MM.1S (cell line): ENCODE results near the gene VPS26B.

Source experiments
- DNase-seq: peaks from one replicate; pipeline ENCODE4 v3.0.0-alpha.2; 2015
- H2AFZ ChIP-seq: fragments of 300-600 bp; sonication (generic); 2 replicates; pipeline ENCODE4 v1.6.0; 2016; ENCODE audit warnings: antibody characterized with exemption, low read length
- H3F3A ChIP-seq: fragments of 300-600 bp; sonication (generic); 2 replicates; pipeline ENCODE4 v1.6.1; 2016; ENCODE audit warnings: mild to moderate bottlenecking, antibody characterized with exemption, low read length, moderate library complexity, mixed read lengths; ENCODE audit not compliant: insufficient read depth
- H3K27ac ChIP-seq: fragments of 300-600 bp; sonication (generic); 2 replicates; pipeline ENCODE4 v1.5.1; 2016; ENCODE audit warnings: mild to moderate bottlenecking, low read length
- H3K27me3 ChIP-seq: fragments of 300-600 bp; sonication (generic); replicated peaks from 2 replicates; pipeline ENCODE4 v1.6.0; 2016; ENCODE audit warnings: low read length; ENCODE audit not compliant: insufficient read depth
- H3K36me3 ChIP-seq: fragments of 300-600 bp; sonication (generic); replicated peaks from 2 replicates; pipeline ENCODE4 v1.6.1; 2016; ENCODE audit warnings: mild to moderate bottlenecking, low read length, mixed read lengths; ENCODE audit not compliant: insufficient read depth
- H3K4me1 ChIP-seq: fragments of 300-600 bp; sonication (generic); 2 replicates; pipeline ENCODE4 v1.6.1; 2016; ENCODE audit warnings: low read length, mixed read lengths
- H3K4me2 ChIP-seq: fragments of 300-600 bp; sonication (generic); 2 replicates; pipeline ENCODE4 v1.6.0; 2016; ENCODE audit warnings: low read depth, low read length
- H3K4me3 ChIP-seq: fragments of 300-600 bp; sonication (generic); 2 replicates; pipeline ENCODE4 v1.5.1; 2016; ENCODE audit warnings: low read length, mixed read lengths
- H3K79me2 ChIP-seq: fragments of 300-600 bp; sonication (generic); 2 replicates; pipeline ENCODE4 v1.6.1; 2016; ENCODE audit warnings: mixed run types, low read length, mixed read lengths
- H3K9ac ChIP-seq: fragments of 300-600 bp; sonication (generic); 2 replicates; pipeline ENCODE4 v1.6.1; 2016; ENCODE audit warnings: low read length, mixed read lengths
- H3K9me2 ChIP-seq: fragments of 300-600 bp; sonication (generic); replicated peaks from 2 replicates; pipeline ENCODE4 v1.6.1; 2016; ENCODE audit warnings: mild to moderate bottlenecking, low read length, mixed read lengths; ENCODE audit not compliant: insufficient read depth
- H3K9me3 ChIP-seq: fragments of 300-600 bp; sonication (generic); replicated peaks from 2 replicates; pipeline ENCODE4 v1.6.1; 2016; ENCODE audit warnings: mild to moderate bottlenecking, low read length, mixed read lengths; ENCODE audit not compliant: insufficient read depth
- H4K20me1 ChIP-seq: fragments of 300-600 bp; sonication (generic); 2 replicates; pipeline ENCODE4 v1.6.1; 2016; ENCODE audit warnings: mild to moderate bottlenecking, low read length, moderate library complexity, mixed read lengths; ENCODE audit not compliant: insufficient read depth
- CTCF ChIP-seq: fragments of 300-600 bp; sonication (generic); IDR thresholded peaks from 2 replicates; pipeline ENCODE4 v1.5.1; 2016; ENCODE audit warnings: antibody characterized with exemption, low read length, mixed read lengths
- EZH2 ChIP-seq: fragments of 300-600 bp; sonication (generic); optimal IDR thresholded peaks from 2 replicates; pipeline ENCODE3; 2017; ENCODE audit warnings: low read depth, mild to moderate bottlenecking, antibody characterized with exemption, low read length, mixed read lengths
- EZH2phosphoT487 ChIP-seq: fragments of 300-600 bp; sonication (generic); IDR thresholded peaks from 2 replicates; pipeline ENCODE4 v1.6.1; 2018; ENCODE audit warnings: antibody characterized with exemption, low read length

Gene VPS26B

GRCh38 chr11:134230339-134230738, 5.9 kb downstream of the VPS26B start:
- H3K27me3 ChIP-seq, result no peaks in the 10 kb centered on the region
- H3K9me3 ChIP-seq, result no peaks in the 10 kb centered on the region
- H3K4me2 ChIP-seq, result no peak overlapping the region
- no peak overlapping the region for H2AFZ ChIP-seq
- no peak for DNase-seq
- no peaks in the 10 kb centered on the region for H3K9me2 ChIP-seq
- no peaks in the 10 kb centered on the region for H4K20me1 ChIP-seq
- peaks cover 94% of the 10 kb centered on the region for H3K79me2 ChIP-seq
- H3K27ac ChIP-seq, result no peak overlapping the region
- no peaks in the 10 kb centered on the region for H3K36me3 ChIP-seq
- peaks cover 21% of the 10 kb centered on the region for H3K4me1 ChIP-seq
- TF ChIP-seq EZH2phosphoT487 (no peak), EZH2 (no peak), CTCF (no peak)
- no peaks in the 10 kb centered on the region for H3F3A ChIP-seq
- no peak overlapping the region for H3K9ac ChIP-seq
- H3K4me3 ChIP-seq, result no peak overlapping the region

DNA sequence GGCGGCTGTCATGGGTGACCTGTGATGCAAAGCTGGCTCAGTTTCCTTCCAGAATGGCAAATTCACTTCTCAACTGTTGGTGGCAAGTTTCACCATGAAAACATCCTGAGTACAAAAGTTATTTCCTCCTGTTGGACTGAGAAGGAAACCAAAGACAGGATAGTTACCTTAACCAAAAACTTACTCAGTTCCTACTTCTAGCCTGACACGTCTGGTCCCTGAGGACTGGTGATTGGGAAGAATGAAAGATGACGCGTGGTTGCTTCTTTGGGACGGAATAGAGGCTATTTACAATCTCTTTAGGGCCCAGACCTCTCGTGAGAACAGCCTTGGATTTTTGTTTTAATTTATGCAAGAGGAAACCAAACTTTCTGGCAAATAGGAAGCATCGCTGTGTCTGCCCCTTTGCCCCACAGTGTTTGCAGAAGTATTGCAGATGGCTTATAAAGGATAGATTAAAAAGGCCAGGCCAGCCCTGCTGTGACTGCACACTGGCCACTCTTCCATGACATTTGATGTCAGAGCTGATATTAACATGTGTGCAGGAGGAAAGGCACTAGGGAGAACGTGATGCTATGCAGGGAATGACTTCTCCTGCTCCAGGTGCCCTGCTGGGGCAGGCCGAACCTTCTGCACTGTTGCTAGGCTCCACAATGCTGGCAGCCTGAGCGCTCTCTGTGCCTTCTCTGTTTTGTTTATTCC, 7.6 kb downstream of the VPS26B start:
- H3K27me3 ChIP-seq, result no peaks in the 10 kb centered on the region
- H3K9me2 ChIP-seq, result no peaks in the 10 kb centered on the region
- no peak overlapping the region for H3K4me2 ChIP-seq
- no peak overlapping the region for H2AFZ ChIP-seq
- no peak overlapping the region for H3K4me3 ChIP-seq
- H3F3A ChIP-seq, result no peaks in the 10 kb centered on the region
- peaks cover 82% of the 10 kb centered on the region for H3K79me2 ChIP-seq
- H3K27ac ChIP-seq, result no peak overlapping the region
- no peaks in the 10 kb centered on the region for H3K9me3 ChIP-seq
- TF ChIP-seq EZH2phosphoT487, result no peak
- no peak for TF ChIP-seq EZH2
- no peak for TF ChIP-seq CTCF
- H3K4me1 ChIP-seq, result peaks cover 12% of the 10 kb centered on the region; the same call in 1 of the 2 replicates
- no peak overlapping the region for H3K9ac ChIP-seq
- DNase-seq, result no peak
- H4K20me1 ChIP-seq, result no peaks in the 10 kb centered on the region
- no peaks in the 10 kb centered on the region for H3K36me3 ChIP-seq

- Histone ChIP-seq H3K4me1 (no peaks in the 10 kb centered on the region), H3K9me3 (no peaks in the 10 kb centered on the region), H3K27me3 (no peaks in the 10 kb centered on the region), H2AFZ (no peak overlapping the region), H3K9me2 (no peaks in the 10 kb centered on the region), H3K4me2 (no peak overlapping the region), H4K20me1 (no peaks in the 10 kb centered on the region), H3K9ac (no peak overlapping the region), H3F3A (no peaks in the 10 kb centered on the region), H3K79me2 (peaks cover 68% of the 10 kb centered on the region), H3K36me3 (no peaks in the 10 kb centered on the region), H3K4me3 (no peak overlapping the region), H3K27ac (no peak overlapping the region)
- no peak for TF ChIP-seq EZH2
- TF ChIP-seq EZH2phosphoT487, result no peak
- TF ChIP-seq CTCF, result no peak
- DNase-seq, result no peak
Measured at GRCh38 chr11:134233729-134234179, 9.3 kb downstream of the VPS26B start.
